HEK293T (cell line): Measurements from ENCODE around the gene TNFRSF21.

Experiments
- BHLHE40 ChIP-seq: fragments of 450-650 bp; IDR thresholded peaks from 2 replicates; pipeline ENCODE4 v1.6.1; 2016; ENCODE audit warnings: mild to moderate bottlenecking, moderate library complexity, borderline replicate concordance
- FOXA1 ChIP-seq: fragments of 450-650 bp; IDR thresholded peaks from 2 replicates; pipeline ENCODE4 v1.6.1; 2016; ENCODE audit warnings: mild to moderate bottlenecking
- FOXM1 ChIP-seq: fragments of 450-650 bp; IDR thresholded peaks from 2 replicates; pipeline ENCODE4 v1.6.1; 2017; ENCODE audit warnings: mild to moderate bottlenecking, borderline replicate concordance
- SP1 ChIP-seq: fragments of 450-650 bp; IDR thresholded peaks from 2 replicates; pipeline ENCODE4 v1.6.1; 2017
- SUZ12 ChIP-seq: fragments of 450-650 bp; IDR thresholded peaks from 2 replicates; pipeline ENCODE4 v1.6.1; 2016; ENCODE audit warnings: mild to moderate bottlenecking

- TF ChIP-seq BHLHE40 (no peak), SP1 (no peak), FOXA1 (no peak), FOXM1 (no peak), SUZ12 (no peak)
Measured at GRCh38 chr6:47188588-47189021, 121.1 kb downstream of the TNFRSF21 start.
